HG03039 (cell line): ENCODE results near the gene GCC1.
"Not testable (repeated sequence)": the region's sequence is repeated elsewhere in the genome, so short reads cannot be mapped to it uniquely, and the experiment has no call there.

ENCODE experiments used
- ATAC-seq: cut with Tn5 transposase; IDR thresholded peaks from one replicate; pipeline ENCODE4 v1.9.1; 2021; ENCODE audit warnings: mild to moderate bottlenecking, moderate library complexity; ENCODE audit not compliant: unreplicated experiment

Gene GCC1

GRCh38 chr7:127540461-127540860, 44.9 kb downstream of the GCC1 start:
- ATAC-seq: not testable (repeated sequence)

- no peak for ATAC-seq
These were observed 46.3 kb downstream of the GCC1 start for GRCh38 chr7:127539116-127539515.

GRCh38 chr7:127536741-127537140, 48.7 kb downstream of the GCC1 start:
- no peak for ATAC-seq

GRCh38 chr7:127536394-127536691, 49.1 kb downstream of the GCC1 start:
- ATAC-seq: no peak

GRCh38 chr7:127535546-127536393, 49.6 kb downstream of the GCC1 start:
- ATAC-seq: no peak

GRCh38 chr7:127534636-127535035, 50.8 kb downstream of the GCC1 start:
- no peak for ATAC-seq

- no peak for ATAC-seq
These were observed 52.7 kb downstream of the GCC1 start for GRCh38 chr7:127532736-127533135.

GRCh38 chr7:127532151-127532550, 53.2 kb downstream of the GCC1 start:
- ATAC-seq: no peak
